HG02642 (cell line): ENCODE results near the gene PANK4.
"Not testable (repeated sequence)": the region's sequence is repeated elsewhere in the genome, so short reads cannot be mapped to it uniquely, and the experiment has no call there.

Experiments used
- ATAC-seq: cut with Tn5 transposase; IDR thresholded peaks from one replicate; pipeline ENCODE4 v1.9.1; 2021; ENCODE audit warnings: mild to moderate bottlenecking; ENCODE audit not compliant: unreplicated experiment, poor library complexity

The PANK4 gene

DNA sequence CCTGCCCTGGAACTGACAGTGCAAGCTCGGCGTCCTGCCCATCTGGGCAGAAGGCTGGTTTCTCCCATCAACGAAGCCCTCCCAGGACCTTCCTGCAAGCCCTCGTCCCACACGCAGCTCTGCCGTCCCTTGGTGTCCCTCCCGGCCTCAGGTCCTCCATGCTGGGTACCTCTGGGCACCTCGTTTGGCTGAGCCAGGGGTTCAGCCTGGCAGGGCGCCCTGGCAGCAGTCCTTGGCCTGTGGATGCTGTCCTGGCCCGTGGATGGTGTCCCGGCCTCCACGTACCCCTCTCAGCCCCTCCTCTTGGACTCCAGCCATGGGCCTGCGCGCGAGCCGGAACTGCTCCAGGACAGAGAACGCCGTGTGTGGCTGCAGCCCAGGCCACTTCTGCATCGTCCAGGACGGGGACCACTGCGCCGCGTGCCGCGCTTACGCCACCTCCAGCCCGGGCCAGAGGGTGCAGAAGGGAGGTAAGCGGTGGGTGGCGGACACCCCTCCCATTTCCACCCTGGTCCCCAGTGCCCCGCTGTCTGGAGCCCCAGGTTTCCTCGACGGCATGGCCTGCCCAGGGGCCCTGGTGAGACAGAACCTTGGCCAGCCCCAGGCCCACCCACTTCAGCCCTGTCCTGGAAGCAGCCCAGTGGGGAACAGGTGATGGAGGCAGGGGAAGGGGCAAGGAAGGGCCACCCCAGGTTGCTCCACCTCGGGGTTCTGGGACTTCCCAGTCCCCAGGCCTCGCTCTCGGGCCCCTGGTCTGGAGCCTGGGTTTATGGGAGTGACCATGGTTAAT, 33.3 kb upstream of the PANK4 start:
- no peak for ATAC-seq

DNA sequence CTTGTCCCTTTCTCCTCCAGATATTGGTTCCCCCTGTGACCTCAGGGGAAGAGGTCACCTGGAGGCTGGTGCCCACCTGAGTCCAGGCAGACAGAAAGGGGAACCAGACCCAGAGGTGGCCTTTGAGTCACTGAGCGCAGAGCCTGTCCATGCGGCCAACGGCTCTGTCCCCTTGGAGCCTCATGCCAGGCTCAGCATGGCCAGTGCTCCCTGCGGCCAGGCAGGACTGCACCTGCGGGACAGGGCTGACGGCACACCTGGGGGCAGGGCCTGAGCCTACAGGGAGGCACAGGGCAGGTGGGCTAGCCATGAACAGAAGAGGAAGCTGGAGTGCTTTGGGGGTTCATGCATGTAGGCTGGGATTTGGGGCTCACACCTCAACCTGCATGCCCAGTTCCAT, 32.5 kb upstream of the PANK4 start:
- no peak for ATAC-seq

DNA sequence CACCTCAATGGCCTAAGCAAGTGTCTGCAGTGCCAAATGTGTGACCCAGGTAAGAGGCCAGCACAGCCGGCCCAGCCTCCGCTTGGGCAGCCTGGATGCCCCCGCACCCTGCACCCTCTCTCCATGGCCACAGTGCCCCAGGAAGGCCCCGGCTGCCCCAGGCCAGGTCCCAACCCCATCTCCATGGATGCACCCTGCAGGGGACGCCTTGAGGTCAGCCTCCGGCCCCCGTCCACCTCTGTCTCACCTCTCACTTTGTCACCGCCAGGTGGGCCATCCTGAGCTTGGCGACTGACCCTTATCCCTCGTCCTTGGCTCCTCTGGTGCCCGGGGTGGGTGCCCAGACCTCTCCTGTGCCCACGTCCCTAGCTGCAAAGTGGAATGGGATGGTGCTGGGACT, 32.0 kb upstream of the PANK4 start:
- ATAC-seq, result no peak

DNA sequence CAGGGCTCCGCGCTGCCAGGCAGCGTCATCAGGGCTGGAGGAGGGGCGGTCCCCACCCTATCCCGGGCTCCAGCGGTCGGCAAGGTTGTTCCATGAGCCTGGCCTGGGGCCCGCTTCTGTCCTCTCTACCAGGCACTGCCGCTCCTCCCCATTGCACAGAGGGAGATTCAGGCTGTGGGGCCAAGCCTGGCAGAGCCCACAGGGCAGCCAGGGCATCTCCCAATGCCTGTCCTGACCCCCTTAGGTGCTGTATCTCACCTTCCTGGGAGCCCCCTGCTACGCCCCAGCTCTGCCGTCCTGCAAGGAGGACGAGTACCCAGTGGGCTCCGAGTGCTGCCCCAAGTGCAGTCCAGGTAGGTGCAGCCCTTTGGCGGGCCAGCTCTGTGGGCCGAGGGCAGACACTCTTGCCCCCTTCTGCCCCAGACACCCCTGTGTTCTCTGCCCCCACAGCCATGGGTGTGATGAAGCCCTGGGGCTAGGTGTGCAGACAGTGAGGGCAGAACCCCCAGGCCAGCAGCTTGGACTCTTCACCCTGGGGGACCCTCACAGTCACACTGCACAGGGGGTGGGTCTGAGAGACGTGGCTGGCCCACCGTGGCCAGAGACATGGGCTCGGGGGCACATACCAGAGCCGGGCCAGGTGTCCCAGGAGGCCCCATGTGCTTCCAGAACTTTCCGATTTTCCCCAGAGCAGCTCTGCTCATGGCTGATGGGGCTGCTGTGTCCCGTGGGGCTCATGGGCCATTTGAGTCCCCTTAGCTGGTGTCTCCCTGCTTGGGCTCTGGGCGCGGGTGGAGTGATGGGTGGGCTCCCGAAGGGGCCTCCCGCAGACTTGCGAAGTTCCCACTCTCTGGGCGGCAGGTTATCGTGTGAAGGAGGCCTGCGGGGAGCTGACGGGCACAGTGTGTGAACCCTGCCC, 31.3 kb upstream of the PANK4 start:
- no peak for ATAC-seq

DNA sequence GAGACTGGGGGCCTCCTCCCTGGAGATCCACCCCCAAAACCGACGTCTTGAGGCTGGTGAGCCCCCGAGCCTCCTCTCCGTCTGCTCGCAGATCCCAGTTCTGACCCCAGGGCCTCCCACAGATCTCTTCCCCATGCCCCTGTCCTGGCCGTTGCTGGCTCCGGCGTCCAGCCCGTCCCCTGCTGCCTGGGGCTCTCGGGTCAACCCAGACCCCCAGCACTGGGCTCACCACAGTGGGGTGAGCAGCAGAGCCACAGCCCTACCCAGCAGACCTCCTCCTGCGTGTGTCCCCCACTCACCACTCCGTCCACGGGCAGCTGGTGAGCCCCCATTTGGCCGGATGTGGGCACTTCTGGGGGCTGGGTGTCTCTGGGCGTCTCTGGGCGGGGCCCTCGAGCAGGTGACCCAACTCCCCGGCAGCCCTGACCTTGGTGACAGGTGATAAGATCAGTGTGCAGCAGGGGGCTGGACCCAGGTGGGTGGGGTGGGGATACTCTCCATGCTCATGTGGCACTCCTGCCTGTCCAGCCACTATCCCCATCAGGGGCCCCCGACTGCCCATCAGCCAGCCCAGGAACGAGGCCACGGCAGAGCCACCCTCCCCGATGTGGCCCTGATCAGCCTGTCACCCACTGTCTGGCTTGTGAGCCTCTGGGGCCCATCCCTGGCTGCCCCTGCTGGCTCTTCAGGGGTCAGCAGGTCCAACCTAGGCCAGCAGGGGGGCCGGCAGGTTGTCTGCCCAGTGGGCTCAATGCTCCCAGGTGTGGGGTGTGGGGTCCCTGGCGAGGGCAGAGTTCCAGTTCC, 30.5 kb upstream of the PANK4 start:
- ATAC-seq, result no peak

DNA sequence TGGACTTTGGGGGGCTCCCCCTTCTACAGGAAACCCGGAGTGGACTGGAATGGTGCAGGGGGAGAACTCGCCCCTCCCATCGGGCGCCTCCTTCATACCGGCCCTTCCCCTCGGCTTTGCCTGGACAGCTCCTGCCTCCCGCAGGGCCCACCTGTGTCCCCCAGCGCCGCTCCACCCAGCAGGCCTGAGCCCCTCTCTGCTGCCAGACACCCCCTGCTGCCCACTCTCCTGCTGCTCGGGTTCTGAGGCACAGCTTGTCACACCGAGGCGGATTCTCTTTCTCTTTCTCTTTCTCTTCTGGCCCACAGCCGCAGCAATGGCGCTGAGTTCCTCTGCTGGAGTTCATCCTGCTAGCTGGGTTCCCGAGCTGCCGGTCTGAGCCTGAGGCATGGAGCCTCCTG, 29.9 kb upstream of the PANK4 start, which contains the start of gene TNFRSF14:
TNFRSF14 (plus strand) TSS at position 95 of the 401 bp plus-strand sequence; CDS start at position 389, 294 bp downstream.
- ATAC-seq, result peak; percentile 26

DNA sequence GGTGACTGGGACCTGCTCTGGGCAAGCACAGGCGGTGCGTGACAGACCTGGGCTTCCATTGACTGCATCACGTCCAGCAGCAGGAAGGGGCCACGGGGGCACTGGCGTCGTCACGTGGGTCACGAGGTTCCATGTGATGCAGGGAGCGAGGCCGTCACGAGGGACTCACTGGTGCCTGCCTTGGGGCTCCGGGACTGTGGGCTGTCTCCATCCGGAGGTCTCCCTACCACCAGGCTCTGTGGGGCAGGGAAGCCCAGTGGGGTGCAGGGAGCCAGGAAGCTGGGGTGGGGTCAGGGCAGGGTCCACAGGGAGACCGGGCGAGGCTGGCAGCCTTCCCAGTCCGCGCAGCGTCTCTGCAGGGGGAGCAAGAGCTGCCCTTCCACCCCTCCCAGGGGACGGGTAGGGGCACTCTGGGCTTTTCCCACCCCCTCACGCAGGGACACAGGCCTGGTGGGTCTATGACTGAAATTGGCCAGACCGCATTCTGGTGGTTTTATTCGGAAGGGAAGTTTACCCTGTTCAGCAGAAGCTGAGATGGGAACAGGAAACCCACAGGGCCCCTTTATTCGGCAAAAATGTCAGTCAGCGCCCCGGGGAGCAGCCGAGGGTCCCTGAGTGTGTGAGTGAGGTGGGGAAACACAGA, 29.4 kb upstream of the PANK4 start:
- ATAC-seq, result peak; percentile 38

DNA sequence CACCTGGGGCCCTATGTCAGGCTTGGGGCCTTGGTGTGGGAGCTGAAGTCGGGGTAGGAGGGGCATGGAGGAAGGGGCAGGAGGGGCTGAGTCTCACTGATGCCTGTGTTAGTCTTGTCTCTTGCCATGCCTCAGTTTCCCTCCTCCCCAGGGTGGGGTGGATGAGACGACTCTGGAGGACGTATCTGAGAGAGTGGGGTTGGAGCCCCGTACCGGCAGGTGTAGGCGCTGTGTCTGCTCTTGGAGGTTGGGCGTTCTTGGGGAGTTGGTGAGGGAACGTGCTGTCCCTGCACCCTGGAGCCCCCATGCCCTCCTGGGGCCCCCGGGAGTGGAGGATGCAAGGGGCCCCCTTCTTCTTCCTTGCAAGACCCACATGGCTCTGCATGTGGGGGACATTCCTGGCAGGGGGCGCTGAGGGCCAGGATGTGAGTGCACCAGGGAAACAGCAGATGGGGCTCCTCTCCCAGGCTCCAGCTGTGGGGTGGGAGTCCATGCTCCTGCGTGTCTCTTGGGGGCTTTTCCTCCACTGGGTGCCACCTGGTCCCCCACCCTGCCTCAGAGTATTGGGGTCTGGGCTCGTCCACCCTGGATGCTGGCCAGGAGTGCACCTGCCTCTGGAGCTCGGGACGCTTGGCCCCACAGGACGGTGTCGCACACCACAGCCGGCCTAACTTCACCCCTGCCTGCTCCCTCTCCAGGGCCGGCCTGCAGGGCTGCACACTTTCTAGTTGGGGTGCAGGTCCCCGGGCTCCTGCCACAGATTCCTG, 28.4 kb upstream of the PANK4 start:
- ATAC-seq, result peak; percentile 6

DNA sequence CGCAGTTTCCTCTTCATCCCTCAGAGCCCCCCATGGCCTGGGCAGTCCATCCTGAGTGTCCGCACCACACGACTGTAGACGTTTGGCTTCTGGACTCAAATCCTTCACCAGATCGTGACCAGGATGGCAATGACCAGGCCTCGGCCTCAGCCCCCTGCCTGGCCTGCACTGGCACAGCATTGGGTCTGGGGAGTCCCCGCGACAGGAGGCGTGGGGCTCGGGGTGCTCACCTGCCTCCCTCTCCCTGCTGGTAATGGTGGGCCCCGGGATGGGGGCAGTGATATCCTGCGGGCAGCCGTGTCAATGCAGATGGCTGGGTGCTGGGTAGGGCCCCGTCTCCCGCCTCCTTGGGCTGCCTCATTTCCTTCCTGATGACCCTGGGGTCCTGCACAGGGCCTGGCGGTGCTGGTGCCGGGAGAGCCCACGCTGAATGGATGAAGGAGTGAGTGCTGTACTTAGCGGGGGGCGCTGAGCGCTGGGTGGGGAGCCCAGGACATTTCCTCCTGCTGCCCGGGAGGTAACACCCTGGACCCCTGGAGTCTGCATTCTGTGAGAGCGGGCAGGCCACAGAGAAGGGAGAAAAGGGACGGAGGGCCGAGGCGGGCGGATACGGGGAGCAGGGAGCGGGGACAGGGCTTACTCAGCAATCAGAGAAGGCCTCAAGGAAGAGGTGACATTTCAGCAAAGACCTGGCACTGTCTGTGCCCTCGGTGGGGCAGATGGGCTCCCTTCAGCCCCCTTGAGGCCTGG, 27.6 kb upstream of the PANK4 start:
- no peak for ATAC-seq

DNA sequence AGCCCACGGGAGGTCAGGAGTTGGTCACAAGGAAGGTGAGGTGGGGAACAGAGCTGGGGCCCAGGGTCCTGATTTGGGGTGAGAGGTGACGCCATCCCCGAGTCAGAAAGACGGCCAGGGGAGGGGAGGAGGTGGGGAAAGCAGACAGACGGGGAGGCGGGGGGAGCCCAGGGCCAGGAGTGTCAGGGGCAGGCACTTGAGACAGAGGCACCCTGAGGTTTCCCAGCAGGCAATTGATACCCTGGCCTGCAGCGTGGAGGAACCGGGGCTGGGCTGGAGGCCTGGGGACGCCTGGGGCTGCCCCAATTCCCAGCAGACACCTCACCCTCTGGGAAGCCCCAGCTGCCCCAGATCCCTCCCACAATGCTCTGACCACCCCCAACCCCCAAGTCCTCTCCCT, 26.7 kb upstream of the PANK4 start:
- not testable (repeated sequence) for ATAC-seq

DNA sequence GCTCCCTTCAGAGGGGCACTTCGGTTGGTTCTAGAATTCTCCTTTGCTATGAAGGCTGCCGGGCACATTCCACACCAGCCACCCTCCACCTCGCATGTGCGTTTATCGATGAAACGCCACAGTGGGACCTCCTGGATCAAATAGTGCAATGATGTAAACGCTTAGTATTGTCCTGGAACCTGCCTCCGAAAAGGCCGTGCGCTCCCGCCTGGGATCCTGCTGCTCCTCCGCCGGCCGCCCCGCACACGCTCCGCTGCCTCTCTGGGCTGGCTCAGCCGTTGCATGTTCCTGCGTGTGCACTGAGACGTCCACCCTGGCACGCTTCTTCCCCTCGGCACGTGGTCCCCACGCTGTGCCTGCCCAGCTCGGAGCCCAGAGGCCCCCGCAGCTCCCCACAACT, 25.8 kb upstream of the PANK4 start:
- ATAC-seq, result no peak

DNA sequence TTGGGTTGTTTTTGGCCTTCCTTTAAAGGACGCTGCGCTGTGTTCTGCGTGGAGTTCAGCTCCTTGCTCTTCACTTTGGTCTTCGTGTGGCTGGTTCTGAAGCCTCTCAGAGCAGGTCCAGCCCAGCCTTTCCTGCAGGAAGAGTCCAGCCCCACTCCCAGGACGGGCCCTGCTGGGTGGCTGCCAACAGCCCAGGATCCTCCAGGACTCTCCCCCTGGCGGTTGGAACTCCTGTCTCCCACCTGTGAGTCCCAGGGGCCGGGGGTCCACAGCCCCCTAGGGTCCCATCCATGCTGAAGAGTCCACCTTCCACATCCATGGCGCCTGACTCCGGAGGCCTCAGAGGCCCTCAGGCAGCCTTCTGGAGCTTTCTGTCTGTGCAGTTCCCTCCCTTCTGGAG, 25.1 kb upstream of the PANK4 start:
- ATAC-seq, result not testable (repeated sequence)

DNA sequence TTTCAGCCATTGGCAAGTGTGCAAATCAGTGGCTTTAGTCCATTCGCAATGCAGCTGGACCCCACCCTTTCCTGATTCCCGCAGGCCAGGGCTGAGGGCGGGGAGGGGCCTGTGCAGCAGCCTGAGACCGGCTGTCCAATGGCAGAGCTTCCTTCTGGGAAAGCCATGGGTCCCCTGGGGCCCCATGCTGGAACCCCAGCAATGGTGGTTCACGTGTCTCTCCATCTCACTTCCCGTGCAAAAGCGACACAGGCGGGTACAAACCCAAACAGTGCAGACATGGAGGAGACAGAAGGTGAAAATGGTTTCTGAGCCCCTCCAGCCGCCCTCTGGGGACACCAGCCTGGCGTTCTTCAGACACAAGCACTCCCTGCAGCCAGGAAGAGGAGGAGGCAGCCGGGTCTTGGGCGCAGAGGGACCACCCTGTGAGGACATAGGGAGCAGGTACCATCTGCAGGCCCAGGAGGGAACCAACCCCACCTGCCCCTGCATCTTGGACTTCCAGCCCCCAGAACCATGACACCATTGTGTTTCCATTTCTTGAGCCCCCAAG, 24.0 kb upstream of the PANK4 start:
- not testable (repeated sequence) for ATAC-seq

DNA sequence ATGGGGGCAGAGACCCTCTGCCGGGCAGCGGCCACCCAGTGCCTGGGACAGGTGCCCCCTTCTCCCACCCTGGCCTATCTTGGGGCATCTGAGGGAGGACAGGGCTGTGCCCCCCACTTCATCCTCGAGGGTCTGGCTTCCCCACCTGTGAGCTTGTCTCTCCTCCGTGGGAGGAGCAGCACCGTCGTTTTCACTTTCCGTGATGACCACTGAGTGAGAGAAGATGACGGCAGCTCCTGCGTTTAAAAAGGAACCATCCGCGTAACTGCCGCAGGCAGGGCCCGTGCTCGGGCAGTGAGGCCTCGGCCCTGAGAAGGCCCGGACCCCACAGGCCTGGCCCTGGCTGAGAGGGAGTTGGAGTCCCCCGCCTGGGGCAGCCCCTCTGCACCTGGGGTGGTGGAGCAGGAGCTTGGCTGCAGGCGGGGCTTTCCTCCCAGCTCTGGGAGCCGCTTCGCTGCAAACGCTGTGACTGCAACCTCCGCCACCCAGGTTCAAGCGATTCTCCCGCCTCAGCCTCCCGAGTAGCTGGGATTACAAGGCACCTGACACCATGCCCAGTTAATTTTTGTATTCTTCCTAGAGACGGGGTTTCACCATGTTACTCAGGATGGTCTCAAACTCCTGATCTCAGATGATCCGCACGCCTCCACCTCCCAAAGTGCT, 23.1 kb upstream of the PANK4 start:
- not testable (repeated sequence) for ATAC-seq

DNA sequence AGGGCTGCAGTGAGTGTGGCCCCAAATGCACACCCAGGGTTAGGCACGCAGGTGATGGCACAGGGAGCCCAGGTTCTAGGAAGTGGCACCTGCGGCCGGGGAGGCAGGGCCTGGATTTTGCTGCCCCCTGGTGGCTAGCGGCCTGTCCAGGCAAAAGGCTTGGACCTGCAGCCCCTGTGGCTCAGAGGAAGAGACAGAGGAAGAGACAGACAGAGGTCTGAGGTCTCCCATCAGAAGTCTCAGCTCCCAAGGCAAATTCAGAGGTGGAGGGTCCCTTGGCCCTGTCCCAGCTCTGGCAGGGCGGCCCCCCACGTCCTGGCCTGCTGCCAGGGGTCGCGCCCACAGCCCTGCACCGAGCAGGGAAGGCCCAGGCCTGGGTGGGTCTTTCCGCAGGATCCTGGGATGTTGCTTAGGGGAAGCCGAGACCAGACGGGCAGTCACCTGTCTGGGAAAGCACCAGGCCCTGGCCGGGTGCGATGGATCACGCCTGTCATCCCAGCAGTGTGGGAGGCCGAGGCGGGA, 21.7 kb upstream of the PANK4 start:
- no peak for ATAC-seq

DNA sequence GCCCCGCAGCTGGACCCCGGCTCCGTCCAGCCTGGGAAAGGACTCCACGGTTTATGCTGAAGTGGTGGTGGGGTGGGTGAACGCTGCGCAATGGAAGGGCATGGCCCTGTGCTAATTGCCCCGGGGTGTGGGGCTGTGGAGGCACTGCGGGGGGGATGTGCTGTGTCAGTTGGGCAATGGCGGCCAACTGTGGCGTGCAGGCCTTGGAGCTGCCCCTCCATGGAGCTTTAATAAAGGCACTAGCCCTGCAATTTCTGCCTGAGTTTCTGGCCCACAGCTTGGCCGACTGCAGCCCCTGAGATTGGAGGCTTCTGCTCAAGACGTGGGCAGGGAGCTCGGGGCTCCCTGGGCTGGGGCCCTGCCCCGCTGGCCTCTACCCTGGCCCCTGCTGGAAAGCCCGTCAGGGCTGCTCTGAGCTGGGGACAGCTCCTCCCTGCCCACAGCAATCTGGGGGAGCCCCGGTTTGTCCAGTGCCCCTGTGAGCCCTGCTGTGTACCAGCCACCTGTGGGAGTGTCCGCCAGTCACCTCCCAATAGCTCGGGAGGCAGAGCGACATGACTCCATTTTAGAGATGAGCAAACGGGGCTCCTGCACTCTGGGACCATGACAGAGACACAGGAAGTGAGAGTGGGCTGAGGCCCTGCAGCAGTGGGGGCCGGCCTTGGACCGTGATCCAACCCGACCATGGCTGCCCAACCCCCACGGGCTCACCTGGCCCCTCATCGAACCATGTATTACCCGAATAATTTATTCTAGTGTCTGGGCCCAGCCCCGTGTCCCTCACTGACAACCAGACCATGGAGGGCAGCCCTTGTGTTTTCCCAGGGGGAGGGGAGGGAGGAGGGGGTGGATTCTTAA, 21.0 kb upstream of the PANK4 start:
- no peak for ATAC-seq
